GM12874 (cell line): ENCODE measurements around the gene INSRR.

Source experiments
- CTCF ChIP-seq: IDR thresholded peaks from 2 replicates; pipeline ENCODE4 v1.5.1; 2011; ENCODE audit warnings: low read depth, mild to moderate bottlenecking, control low read depth, low read length, moderate library complexity; ENCODE audit not compliant: insufficient read depth

Gene INSRR

GRCh38 chr1:156868341-156868740 lies 9.4 kb upstream of the INSRR start:
- TF ChIP-seq CTCF, result no peak

GRCh38 chr1:156866249-156866909 lies 7.5 kb upstream of the INSRR start:
- no peak for TF ChIP-seq CTCF

- no peak for TF ChIP-seq CTCF
These were observed 6.9 kb upstream of the INSRR start for GRCh38 chr1:156865865-156866248.

GRCh38 chr1:156865258-156865657 lies 6.3 kb upstream of the INSRR start:
- TF ChIP-seq CTCF, result no peak

- no peak for TF ChIP-seq CTCF
These were observed 5.9 kb upstream of the INSRR start for GRCh38 chr1:156864796-156865195.

GRCh38 chr1:156863631-156864030 lies 4.7 kb upstream of the INSRR start:
- TF ChIP-seq CTCF, result no peak

- TF ChIP-seq CTCF, result no peak
These were observed 4.2 kb upstream of the INSRR start for GRCh38 chr1:156862997-156863599.
